Activated T-cell treated with anti-CD3 and anti-CD28 coated beads, Interleukin-2, amount 50 U/mL, for 4 hours (primary cell): ENCODE data around the gene ARHGAP32. TPM values are rescaled to one million over a fixed set of nuclear protein-coding genes. Genes with fewer than 3 reads are reported as not detected.
"Not testable (repeated sequence)": the region's sequence is repeated elsewhere in the genome, so short reads cannot be mapped to it uniquely, and the experiment has no call there.

Experiments used
- ATAC-seq, 2 donors: fragments of 200-7000 bp; cut with Tn5 transposase; one replicate each; pipeline ENCODE4 v1.10.0; 2021
- DNase-seq: peaks from one replicate; pipeline ENCODE4 v3.0.0-alpha.2; 2020
- H3K27me3 Mint-ChIP-seq: one replicate; pipeline ENCODE4 v1.8.0; 2021; ENCODE audit warnings: low read depth, mixed read lengths
- H3K36me3 Mint-ChIP-seq: one replicate; pipeline ENCODE4 v1.8.0; 2022; ENCODE audit warnings: mixed read lengths; ENCODE audit not compliant: insufficient read depth
- H3K4me1 Mint-ChIP-seq: one replicate; pipeline ENCODE4 v1.8.0; 2021; ENCODE audit warnings: low read depth, mixed read lengths
- H3K4me3 Mint-ChIP-seq: one replicate; pipeline ENCODE4 v1.8.0; 2021; ENCODE audit warnings: mild to moderate bottlenecking, moderate library complexity, mixed read lengths
- H3K9me3 Mint-ChIP-seq: one replicate; pipeline ENCODE4 v1.8.0; 2021; ENCODE audit warnings: mixed read lengths
- total RNA-seq, 3 donors: library from RNA; stranded (reverse); gene quantifications; one replicate each; pipeline ENCODE4 v1.2.1, GENCODE V29; 2021

The ARHGAP32 gene
- total RNA-seq, 3 donors from 2014 or later, result 2.2 to 4.2 (median 3.2) TPM

- Mint-ChIP-seq H3K9me3 (no peaks in the 10 kb centered on the region), H3K36me3 (peaks cover 2% of the 10 kb centered on the region), H3K27me3 (peaks cover 6% of the 10 kb centered on the region), H3K4me1 (no peaks in the 10 kb centered on the region), H3K4me3 (no peak overlapping the region)
- ATAC-seq (no peak), DNase-seq (no peak)
Measured at GRCh38 chr11:129013737-129014475, 178.2 kb downstream of the ARHGAP32 start.

- no peak for DNase-seq
- ATAC-seq, result no peak
- Mint-ChIP-seq H3K4me3 (no peak overlapping the region), H3K27me3 (peaks cover 6% of the 10 kb centered on the region), H3K36me3 (peaks cover 2% of the 10 kb centered on the region), H3K4me1 (no peaks in the 10 kb centered on the region), H3K9me3 (no peaks in the 10 kb centered on the region)
Measured at GRCh38 chr11:129012880-129013279, 179.2 kb downstream of the ARHGAP32 start.

- no peak for ATAC-seq
- H3K9me3 Mint-ChIP-seq, result peaks cover 37% of the 10 kb centered on the region
- no peak for DNase-seq
- H3K4me1 Mint-ChIP-seq, result no peaks in the 10 kb centered on the region
- no peaks in the 10 kb centered on the region for H3K27me3 Mint-ChIP-seq
- H3K4me3 Mint-ChIP-seq, result no peak overlapping the region
- peaks cover 5% of the 10 kb centered on the region for H3K36me3 Mint-ChIP-seq
Measured at GRCh38 chr11:129006161-129006560, 186.0 kb downstream of the ARHGAP32 start.

GRCh38 chr11:128999165-128999564, 193.0 kb downstream of the ARHGAP32 start:
- H3K4me1 Mint-ChIP-seq, H3K4me3 Mint-ChIP-seq, H3K27me3 Mint-ChIP-seq, ATAC-seq, DNase-seq, H3K36me3 Mint-ChIP-seq: not testable (repeated sequence)
- H3K9me3 Mint-ChIP-seq, result peaks cover 41% of the 10 kb centered on the region

- peaks cover 3% of the 10 kb centered on the region for H3K4me1 Mint-ChIP-seq
Measured at GRCh38 chr11:128988242-128988970, 203.7 kb downstream of the ARHGAP32 start.

GRCh38 chr11:128985880-128986279, 206.2 kb downstream of the ARHGAP32 start:
- Mint-ChIP-seq H3K9me3 (peaks cover 7% of the 10 kb centered on the region), H3K27me3 (peaks cover 2% of the 10 kb centered on the region), H3K4me1 (peaks cover 3% of the 10 kb centered on the region), H3K36me3 (peaks cover 7% of the 10 kb centered on the region), H3K4me3 (no peak overlapping the region)
- DNase-seq (no peak), ATAC-seq (no peak)

More at GRCh38 chr11:128988242-128988970, 203.7 kb downstream of the ARHGAP32 start:
- no peak overlapping the region for H3K4me3 Mint-ChIP-seq
- peaks cover 2% of the 10 kb centered on the region for H3K27me3 Mint-ChIP-seq
- peaks cover 4% of the 10 kb centered on the region for H3K36me3 Mint-ChIP-seq
- H3K9me3 Mint-ChIP-seq, result peaks cover 7% of the 10 kb centered on the region
- no peak for DNase-seq
- no peak for ATAC-seq

GRCh38 chr11:128983023-128983422, 209.1 kb downstream of the ARHGAP32 start:
- H3K4me1 Mint-ChIP-seq, result peaks cover 3% of the 10 kb centered on the region
- H3K9me3 Mint-ChIP-seq, result no peaks in the 10 kb centered on the region
- peaks cover 8% of the 10 kb centered on the region for H3K36me3 Mint-ChIP-seq
- ATAC-seq (no peak), DNase-seq (no peak)
- peaks cover 2% of the 10 kb centered on the region for H3K27me3 Mint-ChIP-seq
- H3K4me3 Mint-ChIP-seq, result no peak overlapping the region

- H3K36me3 Mint-ChIP-seq, result peaks cover 9% of the 10 kb centered on the region
- no peak for ATAC-seq
Measured at GRCh38 chr11:128981254-128981653, 210.9 kb downstream of the ARHGAP32 start.

GRCh38 chr11:128970598-128971190, 221.4 kb downstream of the ARHGAP32 start:
- Mint-ChIP-seq H3K9me3 (no peaks in the 10 kb centered on the region), H3K36me3 (peaks cover 14% of the 10 kb centered on the region), H3K27me3 (no peaks in the 10 kb centered on the region), H3K4me1 (peaks cover 9% of the 10 kb centered on the region), H3K4me3 (no peak overlapping the region)
- ATAC-seq (no peak), DNase-seq (no peak)

More at GRCh38 chr11:128981254-128981653, 210.9 kb downstream of the ARHGAP32 start:
- no peaks in the 10 kb centered on the region for H3K9me3 Mint-ChIP-seq
- no peak overlapping the region for H3K4me3 Mint-ChIP-seq
- DNase-seq, result no peak
- no peaks in the 10 kb centered on the region for H3K27me3 Mint-ChIP-seq
- peaks cover 3% of the 10 kb centered on the region for H3K4me1 Mint-ChIP-seq

- DNase-seq, result no peak
- Mint-ChIP-seq H3K4me3 (no peak overlapping the region), H3K36me3 (peaks cover 14% of the 10 kb centered on the region), H3K27me3 (no peaks in the 10 kb centered on the region), H3K4me1 (peaks cover 26% of the 10 kb centered on the region), H3K9me3 (no peaks in the 10 kb centered on the region)
- ATAC-seq, result no peak
Measured at GRCh38 chr11:128968916-128969315, 223.2 kb downstream of the ARHGAP32 start.

GRCh38 chr11:128967578-128967977, 224.5 kb downstream of the ARHGAP32 start:
- Mint-ChIP-seq H3K27me3 (no peaks in the 10 kb centered on the region), H3K9me3 (no peaks in the 10 kb centered on the region), H3K4me1 (peaks cover 30% of the 10 kb centered on the region), H3K36me3 (peaks cover 9% of the 10 kb centered on the region), H3K4me3 (no peak overlapping the region)
- DNase-seq (no peak), ATAC-seq (no peak)

GRCh38 chr11:128965485-128965884, 226.6 kb downstream of the ARHGAP32 start:
- Mint-ChIP-seq H3K36me3 (peaks cover 3% of the 10 kb centered on the region), H3K9me3 (no peaks in the 10 kb centered on the region), H3K27me3 (no peaks in the 10 kb centered on the region), H3K4me3 (no peak overlapping the region), H3K4me1 (peaks cover 27% of the 10 kb centered on the region)
- ATAC-seq (peak; percentile 53 to 73), DNase-seq (no peak)

- Mint-ChIP-seq H3K9me3 (no peaks in the 10 kb centered on the region), H3K36me3 (no peaks in the 10 kb centered on the region), H3K4me1 (peaks cover 23% of the 10 kb centered on the region), H3K4me3 (no peak overlapping the region), H3K27me3 (no peaks in the 10 kb centered on the region)
- DNase-seq, result no peak
- no peak for ATAC-seq
Measured at GRCh38 chr11:128964463-128964930, 227.6 kb downstream of the ARHGAP32 start.

GRCh38 chr11:128963744-128964325, 228.3 kb downstream of the ARHGAP32 start:
- no peaks in the 10 kb centered on the region for H3K36me3 Mint-ChIP-seq
- ATAC-seq (peak in 1 of 2 donors; percentile 40), DNase-seq (no peak)
- no peak overlapping the region for H3K4me3 Mint-ChIP-seq
- H3K9me3 Mint-ChIP-seq, result no peaks in the 10 kb centered on the region
- no peaks in the 10 kb centered on the region for H3K27me3 Mint-ChIP-seq
- H3K4me1 Mint-ChIP-seq, result peaks cover 23% of the 10 kb centered on the region
